Pancreas (tissue), 10 donors: ENCODE results near the gene CTPS2. TPM values are rescaled to one million over a fixed set of nuclear protein-coding genes. Genes with fewer than 3 reads are reported as not detected.

Experiments used
- ATAC-seq, 4 donors: fragments of 200-7000 bp; cut with Tn5 transposase; one replicate each; pipeline versions ENCODE4 v1.8.0 to v1.9.1; 2020; ENCODE audit warnings: mild to moderate bottlenecking in 4 of 4, moderate library complexity in 4 of 4
- DNase-seq, 6 donors: peaks; one replicate each; pipeline ENCODE4 v3.0.0-alpha.2; 2020
- FAIRE-seq: peaks from 2 replicates; lab custom pipeline; 2012; peaks lifted over from hg19 to GRCh38; lab: Jason Lieb, UNC
- H3K27ac ChIP-seq, 4 donors: fragments of 200-600 bp; sonication (generic); 1 replicate in 3 of 4; 2 replicates in 1 of 4; pipeline versions ENCODE4 v1.5.0 to v1.8.0; 2020
- H3K27me3 ChIP-seq, 4 donors: fragments of 200-600 bp; one replicate each; pipeline ENCODE4 v1.8.0; 2021
- H3K36me3 ChIP-seq, 3 donors: fragments of 200-600 bp; sonication (generic) in 1 of 3; one replicate each; pipeline versions ENCODE4 v1.5.0 to v1.8.0; 2020 to 2021
- H3K4me1 ChIP-seq, 3 donors: fragments of 200-600 bp; one replicate each; pipeline ENCODE4 v1.8.0; 2021
- H3K4me3 ChIP-seq, 4 donors: fragments of 200-600 bp; sonication (generic) in 2 of 4; one replicate each; pipeline versions ENCODE4 v1.5.0 to v1.8.0; 2020 to 2021
- H3K9me3 ChIP-seq, 4 donors: fragments of 200-600 bp; one replicate each; pipeline ENCODE4 v1.8.0; 2021
- CTCF ChIP-seq, 4 donors: fragments of 200-600 bp; sonication (generic) in 3 of 4; IDR thresholded peaks; one replicate each; pipeline versions ENCODE4 v1.5.0 to v1.8.0; 2021; ENCODE audit warnings: antibody characterized with exemption in 4 of 4
- WGBS, 2 donors: extraction: QIAGEN DNeasy Blood & Tissue Kit; methylation state at CpG; one replicate each; pipeline ENCODE4 v1.1.7; 2013; 5-methylcytosine and 5-hydroxymethylcytosine counted together
- intact Hi-C, 3 donors: fragments of 100-400 bp; cut with DNase I; formaldehyde crosslinking; loops; one replicate each; pipeline versions ENCODE4 v1.11.1 to v1.14.2; 2022
- polyA plus RNA-seq, 2 donors: library from polyadenylated mRNA; stranded (reverse); fragments of 200-250 nt; gene quantifications; one replicate each; pipeline ENCODE4 v1.2.3, GENCODE V29; 2013
- total RNA-seq, 6 donors: library from RNA; stranded (reverse); fragmentation: NEBNext Ultra II Directional in 4 of 6; extraction: Animal tissue kit (Norgen Biotek cat#: 25700) in 4 of 6; gene quantifications; one replicate each; pipeline versions ENCODE4 v1.2.1 to v1.2.4, GENCODE V29; 2021 to 2023
- donor health status: healthy with polysubstance abuse.
- donor health status: DM: no; HTN: no; CAD: no; lungs with moderate emphysema.
- donor health status: DM: no; HTN: no; CAD: no.
- donor health status: control.
- donor health status: control.
- donor health status: Bipolar disorder and iron deficiency.
- donor health status: DM: yes; HTN: yes; CAD: no.
- donor health status: DM: no; HTN: no; CAD: no.
- donor health status: DM: no; HTN: no; CAD: no.
- donor health status: DM: yes; HTN: yes; CAD: no.

CTPS2 gene
- total and polyA plus RNA-seq, 8 donors = 5.7 to 13.3 (median 8.8) TPM

DNA sequence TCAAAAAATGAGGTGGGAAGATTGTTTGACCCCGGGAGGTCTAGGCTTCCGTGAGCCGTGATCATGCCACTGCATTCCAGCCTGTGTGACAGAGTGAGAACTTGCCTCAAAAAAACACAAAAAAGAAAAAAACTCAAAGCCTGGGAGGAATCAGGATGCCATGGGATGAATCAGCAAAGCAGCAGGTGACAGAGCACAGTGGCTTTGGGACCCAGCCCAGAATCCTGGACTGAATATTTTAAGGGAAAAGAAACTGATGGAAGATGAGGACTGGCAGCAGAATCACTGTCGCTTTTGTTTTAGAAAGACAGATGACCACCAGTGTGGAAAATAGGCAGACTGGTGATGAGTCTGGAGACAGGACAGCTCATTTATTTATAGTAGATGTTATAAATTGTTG is 45.9 kb downstream of the CTPS2 start:
- H3K4me3 ChIP-seq = no peak overlapping the region
- FAIRE-seq (no peak), DNase-seq (no peak), ATAC-seq (no peak)
- H3K27ac ChIP-seq = no peak overlapping the region
- H3K9me3 ChIP-seq = no peaks in the 10 kb centered on the region
- no peak for TF ChIP-seq CTCF (IDR thresholded peaks at IDR 0.05)
- H3K36me3 ChIP-seq = no peaks in the 10 kb centered on the region
- H3K4me1 ChIP-seq = no peaks in the 10 kb centered on the region
- intact Hi-C loops = no loop called here
- 81 to 93% methylated on average over 4 of the region's 4 CpGs for WGBS, 2 donors
- peaks cover 0 to under 1% (median 0%) of the 10 kb centered on the region in 4 donors for H3K27me3 ChIP-seq

- no peak for ATAC-seq
- Histone ChIP-seq H3K4me3 (no peak overlapping the region), H3K36me3 (no peaks in the 10 kb centered on the region), H3K9me3 (no peaks in the 10 kb centered on the region), H3K27ac (no peak overlapping the region), H3K4me1 (no peaks in the 10 kb centered on the region), H3K27me3 (peaks cover 0 to 11% (median 0%) of the 10 kb centered on the region in 4 donors)
- WGBS, 2 donors = 63 to 66% methylated on average over 2 of the region's 2 CpGs
- no peak for FAIRE-seq
- no peak for TF ChIP-seq CTCF (IDR thresholded peaks at IDR 0.05)
- intact Hi-C loops = no loop called here
- DNase-seq = no peak
These were observed 47.4 kb downstream of the CTPS2 start for GRCh38 chrX:16665089-16665488.

- Histone ChIP-seq H3K4me3 (no peak overlapping the region), H3K9me3 (no peaks in the 10 kb centered on the region), H3K27me3 (peaks cover 0 to 11% (median 0%) of the 10 kb centered on the region in 4 donors), H3K27ac (no peak overlapping the region), H3K4me1 (no peaks in the 10 kb centered on the region), H3K36me3 (no peaks in the 10 kb centered on the region)
- DNase-seq (no peak), FAIRE-seq (no peak), ATAC-seq (no peak)
- WGBS, 2 donors = 89 to 93% methylated on average over 2 of the region's 2 CpGs
- no peak for TF ChIP-seq CTCF (IDR thresholded peaks at IDR 0.05)
- intact Hi-C loops = no loop called here
These were observed 47.8 kb downstream of the CTPS2 start for GRCh38 chrX:16664626-16665025.

- FAIRE-seq = no peak
- Histone ChIP-seq H3K4me1 (no peaks in the 10 kb centered on the region), H3K4me3 (no peak overlapping the region), H3K9me3 (no peaks in the 10 kb centered on the region), H3K27me3 (peaks cover 0 to 11% (median 0%) of the 10 kb centered on the region in 4 donors), H3K36me3 (no peaks in the 10 kb centered on the region), H3K27ac (no peak overlapping the region)
- intact Hi-C loops = no loop called here
- no peak for ATAC-seq
- no peak for TF ChIP-seq CTCF (IDR thresholded peaks at IDR 0.05)
- WGBS, 2 donors = 89 to 92% methylated on average over 5 of the region's 5 CpGs
- no peak for DNase-seq
These were observed 48.4 kb downstream of the CTPS2 start for GRCh38 chrX:16664074-16664473.

DNA sequence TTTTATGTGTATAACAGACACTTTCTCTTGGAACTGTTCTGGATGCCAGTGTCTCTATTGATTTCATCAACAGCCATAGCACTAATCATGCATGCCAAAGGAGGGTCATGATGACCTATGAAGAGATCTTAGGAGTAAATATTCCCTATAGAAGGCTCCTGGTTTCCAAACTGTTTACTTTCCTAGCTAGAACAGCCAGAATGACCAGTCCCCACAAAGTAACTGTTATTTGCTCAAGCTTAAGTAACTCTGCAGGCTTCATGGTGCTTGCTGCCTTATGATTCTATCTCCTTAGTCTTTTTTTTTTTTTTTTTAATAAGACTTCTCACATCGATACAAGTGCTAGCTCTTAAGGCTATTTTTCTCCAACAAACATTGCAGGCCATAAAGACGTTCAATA is 50.1 kb downstream of the CTPS2 start:
- no peak overlapping the region for H3K4me3 ChIP-seq
- intact Hi-C loops = no loop called here
- WGBS, 2 donors = 78 to 88% methylated on average over 2 of the region's 2 CpGs
- TF ChIP-seq CTCF (IDR thresholded peaks at IDR 0.05) = no peak
- DNase-seq = no peak
- no peaks in the 10 kb centered on the region for H3K36me3 ChIP-seq
- peaks cover 0 to 11% (median 0%) of the 10 kb centered on the region in 4 donors for H3K27me3 ChIP-seq
- H3K9me3 ChIP-seq = no peaks in the 10 kb centered on the region
- no peak for ATAC-seq
- no peak overlapping the region for H3K27ac ChIP-seq
- no peaks in the 10 kb centered on the region for H3K4me1 ChIP-seq
- no peak for FAIRE-seq
